Left forelimb (tissue), 1 donor: ENCODE measurements around the gene ABHD18.

Experiments used
- DNase-seq: peaks from one replicate; pipeline ENCODE4 v3.0.0-alpha.2; 2018; ENCODE audit warnings: low spot score

The ABHD18 gene

DNA sequence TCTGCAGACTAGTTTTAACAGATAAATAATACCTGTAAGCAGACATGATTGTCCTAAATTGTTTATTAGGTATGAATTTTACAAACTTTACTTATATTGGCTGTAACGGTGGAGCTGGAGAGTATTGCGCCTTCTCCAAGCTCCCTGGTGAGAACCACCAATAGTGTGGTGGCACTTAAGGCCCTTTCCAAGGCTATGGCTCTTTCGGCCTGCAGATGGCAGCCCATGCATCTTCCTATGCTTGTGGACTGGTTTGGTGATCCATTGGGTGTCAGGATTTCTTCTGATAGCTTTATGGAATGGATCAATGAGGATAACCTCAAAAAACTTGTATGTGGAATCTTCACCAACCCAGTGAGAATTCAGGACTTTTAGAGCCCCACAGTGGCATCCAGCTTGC is 103.7 kb downstream of the ABHD18 start:
- no peak for DNase-seq

DNA sequence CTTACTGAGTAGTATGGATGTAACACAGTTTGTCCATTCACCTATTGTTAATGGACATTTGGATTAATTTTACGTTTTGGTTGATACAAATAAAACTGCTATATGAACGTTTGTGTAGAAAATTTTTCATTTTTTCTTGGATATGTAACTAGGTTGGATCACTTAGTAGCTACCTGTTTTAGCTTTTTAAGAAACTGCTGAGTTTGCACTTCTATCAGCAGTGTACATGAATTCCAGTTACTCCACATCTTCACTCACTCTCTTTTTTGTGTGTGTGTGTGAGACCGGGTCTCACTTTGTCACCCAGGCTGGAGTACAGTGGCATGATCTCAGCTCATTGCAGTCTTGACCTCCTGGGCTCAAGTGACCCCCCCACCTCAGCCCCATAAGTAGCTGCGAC is 111.3 kb downstream of the ABHD18 start:
- no peak for DNase-seq
